ENCODE data around the gene CFLAR.
"Not testable (repeated sequence)": the region's sequence is repeated elsewhere in the genome, so short reads cannot be mapped to it uniquely, and the experiment has no call there.

CFLAR gene

DNA sequence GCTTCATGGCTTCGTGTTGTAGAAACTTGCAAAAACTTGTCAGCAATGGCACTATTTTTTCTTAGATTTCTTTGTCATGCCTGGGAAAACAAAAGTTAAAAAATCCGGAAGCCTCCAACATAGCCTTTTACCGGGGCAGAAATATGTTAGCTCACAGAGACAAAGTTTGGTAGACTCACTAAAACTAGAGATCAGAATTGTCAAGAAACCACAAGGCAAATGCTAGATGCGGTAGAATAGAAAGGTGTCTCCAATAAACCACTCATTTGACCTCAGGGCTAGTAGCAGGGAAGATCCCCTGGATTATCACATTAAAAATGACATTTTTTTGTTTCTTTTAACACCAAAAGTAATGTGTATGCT lies 67.4 kb downstream of the CFLAR start:
- no peak for DNase-seq (ENCODE audit: low spot score)

DNA sequence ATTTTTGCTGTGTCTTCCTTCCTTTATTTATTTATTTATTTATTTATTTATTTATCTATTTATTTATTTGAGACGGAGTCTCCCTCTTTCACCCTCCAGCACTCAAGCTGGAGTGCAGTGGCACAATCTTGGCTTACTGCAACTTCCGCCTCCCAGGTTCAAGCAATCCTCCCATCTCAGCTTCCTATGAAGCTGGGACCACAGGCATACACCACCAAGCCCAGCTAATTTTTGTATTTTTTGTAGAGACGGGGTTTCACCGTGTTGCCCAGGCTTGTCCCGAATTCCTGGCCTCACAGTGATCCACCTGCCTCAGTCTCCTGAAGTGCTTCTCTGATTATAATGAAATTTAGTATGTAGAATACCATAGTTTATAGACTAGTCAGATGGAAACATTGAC lies 67.9 kb downstream of the CFLAR start:
- not testable (repeated sequence) for DNase-seq (ENCODE audit: low spot score)

GRCh38 chr2:201184248-201184647 lies 68.3 kb downstream of the CFLAR start:
- not testable (repeated sequence) for DNase-seq (ENCODE audit: low spot score)

- no peak for DNase-seq (ENCODE audit: low spot score)
These were observed 69.9 kb downstream of the CFLAR start for GRCh38 chr2:201185863-201186262.

DNA sequence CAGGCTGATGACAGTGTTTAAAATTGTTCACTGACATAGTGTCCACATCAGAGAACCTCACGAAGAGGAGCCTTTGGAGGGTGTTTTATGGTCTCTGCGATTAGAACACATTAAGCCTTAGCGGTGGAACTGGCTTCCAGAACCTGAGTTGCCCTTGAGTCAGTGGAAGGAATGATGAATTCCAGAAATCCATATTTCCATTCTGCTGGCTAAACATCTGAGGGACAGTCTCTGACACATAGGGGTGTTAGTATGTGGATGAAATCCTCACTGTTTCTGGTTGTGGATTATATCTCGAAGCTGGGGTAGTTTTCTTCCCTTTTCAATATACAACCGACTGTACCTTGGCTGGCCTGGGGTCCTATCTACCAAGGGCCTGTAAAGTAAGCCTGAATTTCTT lies 71.0 kb downstream of the CFLAR start:
- no peak for DNase-seq (ENCODE audit: low spot score)

- DNase-seq (ENCODE audit: low spot score) = no peak
These were observed 72.5 kb downstream of the CFLAR start for GRCh38 chr2:201188449-201188848.

GRCh38 chr2:201191132-201191875 lies 75.3 kb downstream of the CFLAR start:
- DNase-seq (ENCODE audit: low spot score) = no peak

GRCh38 chr2:201194097-201194496 lies 78.1 kb downstream of the CFLAR start:
- no peak for DNase-seq (ENCODE audit: low spot score)

DNA sequence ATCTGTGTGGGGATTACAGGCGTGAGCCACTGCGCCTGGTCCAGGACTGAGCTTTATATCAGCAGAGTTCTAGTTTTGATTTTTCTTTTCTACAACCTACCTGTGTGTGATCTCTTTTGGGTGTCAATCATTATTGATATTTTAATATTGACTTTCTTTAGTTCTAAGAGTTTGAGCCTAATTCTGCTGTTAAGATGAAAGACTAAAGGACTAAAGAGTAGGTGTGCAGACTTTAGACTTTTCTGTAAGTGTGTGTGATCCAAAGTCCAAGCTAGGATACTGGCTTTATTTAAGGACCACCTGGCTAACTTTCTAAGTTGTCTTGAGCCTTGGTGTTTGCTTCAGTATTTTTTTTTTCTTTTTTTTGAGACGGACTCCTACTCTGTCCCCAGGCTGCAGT lies 79.4 kb downstream of the CFLAR start:
- DNase-seq (ENCODE audit: low spot score) = no peak

- DNase-seq (ENCODE audit: low spot score) = no peak
These were observed 80.0 kb downstream of the CFLAR start for GRCh38 chr2:201196003-201196402.

DNA sequence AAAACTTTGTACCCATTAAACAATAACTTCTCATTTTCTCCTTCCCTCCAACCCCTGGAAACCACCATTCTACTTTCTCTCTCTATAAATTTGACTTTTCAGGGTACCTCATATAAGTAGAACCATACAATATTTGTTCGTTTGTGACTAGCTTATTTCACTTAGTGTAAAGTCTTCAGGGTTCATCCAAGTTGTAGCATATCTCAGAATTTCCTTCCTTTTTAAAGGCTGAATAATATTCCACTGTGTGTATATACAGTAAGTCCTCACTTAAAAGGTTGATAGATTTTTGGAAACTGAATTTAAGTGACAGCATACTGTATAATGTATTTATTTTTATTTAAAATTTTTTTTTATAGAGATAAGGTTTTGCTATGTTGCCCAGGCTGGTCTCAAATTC lies 80.8 kb downstream of the CFLAR start:
- DNase-seq (ENCODE audit: low spot score) = no peak

DNA sequence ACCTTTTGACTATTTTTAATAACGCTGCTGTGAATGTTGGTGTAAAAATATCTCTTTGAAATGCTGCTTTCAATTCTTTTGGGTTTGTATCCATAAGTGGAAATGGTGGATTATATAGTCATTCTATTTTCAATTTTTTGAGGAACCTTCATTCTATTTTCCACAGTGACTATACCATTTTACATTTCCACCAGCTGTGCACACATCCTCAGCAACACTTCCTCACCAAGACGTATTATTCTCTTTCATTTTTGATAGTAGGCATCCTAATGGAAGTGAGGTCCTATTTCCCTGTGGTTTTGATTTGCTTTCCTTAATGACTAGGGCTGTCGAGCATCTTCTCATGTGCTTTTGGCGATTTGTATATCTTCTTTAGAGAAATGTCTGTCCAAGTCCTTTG lies 81.8 kb downstream of the CFLAR start:
- no peak for DNase-seq (ENCODE audit: low spot score)

- no peak for DNase-seq (ENCODE audit: low spot score)
These were observed 83.9 kb downstream of the CFLAR start for GRCh38 chr2:201199847-201200246.

DNA sequence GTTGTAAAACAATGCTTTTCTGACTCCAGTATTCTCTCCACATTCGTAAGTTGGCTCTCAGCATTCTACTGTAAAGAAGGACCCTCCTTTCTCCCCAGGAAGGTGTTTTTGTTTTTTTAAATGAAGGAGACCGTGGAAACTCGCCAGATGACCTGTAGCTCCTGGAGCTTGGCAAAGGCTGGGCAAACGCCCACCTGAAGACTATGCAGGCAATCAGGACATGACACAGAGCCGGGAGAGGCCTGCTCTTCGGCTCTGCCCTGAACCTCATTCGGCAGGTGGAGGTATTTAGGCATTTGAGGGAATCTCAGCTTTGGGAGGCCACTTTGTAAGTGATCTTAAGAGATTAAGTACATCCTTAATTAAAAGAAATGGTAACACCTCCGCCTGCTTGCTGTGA lies 84.4 kb downstream of the CFLAR start:
- no peak for DNase-seq (ENCODE audit: low spot score)

DNA sequence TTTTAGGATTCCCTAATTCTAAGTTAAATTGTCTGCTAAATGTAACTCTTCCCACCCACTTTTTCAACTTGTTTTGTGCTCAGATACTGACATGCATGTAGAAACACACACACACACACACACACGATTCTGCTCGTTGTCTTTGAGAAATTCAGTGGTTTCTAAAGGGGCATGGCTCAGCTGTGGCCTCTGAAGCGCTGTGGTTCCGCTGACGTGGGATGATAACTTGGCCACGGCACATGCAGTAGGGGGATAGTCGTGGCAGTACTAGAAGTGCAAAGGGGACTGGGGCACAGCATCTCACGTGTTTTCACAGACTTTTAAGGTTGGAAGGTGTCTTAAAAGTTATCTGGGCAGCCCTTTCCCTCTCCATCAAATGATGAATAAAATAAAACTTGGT lies 85.4 kb downstream of the CFLAR start:
- no peak for DNase-seq (ENCODE audit: low spot score)

- no peak for DNase-seq (ENCODE audit: low spot score)
These were observed 88.1 kb downstream of the CFLAR start for GRCh38 chr2:201203916-201204654.

- DNase-seq (ENCODE audit: low spot score) = no peak
These were observed 88.9 kb downstream of the CFLAR start for GRCh38 chr2:201204655-201205514.

DNA sequence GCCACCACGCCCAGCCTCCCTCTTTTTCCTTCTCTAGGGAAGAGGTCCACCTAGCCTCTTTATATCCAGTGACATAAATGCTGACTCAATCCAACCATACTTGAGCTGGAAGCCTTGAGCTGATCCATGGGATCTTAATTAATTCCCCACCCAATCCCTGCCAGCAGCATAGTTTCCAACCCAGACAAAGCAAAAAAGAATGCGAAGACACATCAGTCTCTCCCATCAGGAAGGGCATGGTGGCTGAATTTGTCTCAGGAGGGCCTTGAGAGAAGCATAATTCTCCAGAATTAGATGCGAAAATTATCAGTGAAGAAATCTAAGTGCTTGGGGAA lies 89.5 kb downstream of the CFLAR start:
- DNase-seq (ENCODE audit: low spot score) = no peak

- DNase-seq (ENCODE audit: low spot score) = peak; percentile 35
These were observed 92.7 kb downstream of the CFLAR start for GRCh38 chr2:201208563-201209252.

- no peak for DNase-seq (ENCODE audit: low spot score)
These were observed 100.0 kb downstream of the CFLAR start for GRCh38 chr2:201215963-201216362.

DNA sequence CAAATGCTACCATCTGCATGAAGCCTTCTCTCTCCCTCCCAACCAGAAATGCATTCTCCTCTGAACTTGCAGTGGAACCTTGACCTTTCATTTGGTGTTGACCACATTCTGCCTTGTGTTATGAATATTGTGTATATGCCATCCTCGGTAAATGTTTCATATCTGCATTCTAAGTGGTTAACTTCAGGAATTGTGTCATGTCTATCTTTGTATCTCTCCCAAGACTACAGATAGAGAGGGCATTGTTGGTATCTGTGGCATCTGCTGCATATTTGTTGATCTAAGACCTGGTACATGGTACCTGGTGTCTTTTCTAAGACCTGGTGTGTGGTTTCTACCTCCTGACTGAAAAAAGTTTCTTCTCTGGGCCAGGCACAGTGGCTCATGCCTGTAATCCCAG lies 101.0 kb downstream of the CFLAR start:
- DNase-seq (ENCODE audit: low spot score) = no peak

DNA sequence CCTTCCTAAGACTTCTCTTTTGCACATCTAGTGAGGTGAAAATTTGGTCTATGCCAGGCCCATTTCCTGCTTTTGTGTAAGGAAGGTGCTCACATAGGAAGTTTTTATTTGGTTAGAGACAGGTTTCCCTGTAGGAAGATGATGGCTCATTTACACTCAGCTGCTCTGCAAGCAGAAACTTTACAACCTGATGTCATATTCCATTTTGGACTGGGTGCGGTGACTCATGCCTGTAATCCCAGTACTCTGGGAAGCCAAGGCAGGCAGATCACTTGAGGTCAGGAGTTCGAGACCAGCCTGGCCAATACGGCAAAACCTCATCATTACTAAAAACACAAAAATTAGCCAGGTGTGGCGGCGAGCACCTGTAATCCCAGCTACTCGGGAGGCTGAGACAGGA lies 102.8 kb downstream of the CFLAR start:
- no peak for DNase-seq (ENCODE audit: low spot score)

All from globus pallidus (tissue), 1 donor.